Esophagus (tissue), 2 donors: ENCODE results near the gene MED7. TPM values are rescaled to one million over a fixed set of nuclear protein-coding genes. Genes with fewer than 3 reads are reported as not detected.

ENCODE experiments used
- H3K27ac ChIP-seq, 2 donors: one replicate each; pipeline ENCODE4 v1.5.1; 2013; ENCODE audit warnings: low read depth in 2 of 2, mild to moderate bottlenecking in 2 of 2, inconsistent platforms in 1 of 2, low read length in 1 of 2, moderate library complexity in 1 of 2
- H3K27me3 ChIP-seq, 2 donors: one replicate each; pipeline ENCODE4 v1.6.1; 2013; ENCODE audit warnings: low read length in 2 of 2, control low read depth in 1 of 2, mild to moderate bottlenecking in 1 of 2; ENCODE audit not compliant: insufficient read depth in 2 of 2, control insufficient read depth in 1 of 2
- H3K36me3 ChIP-seq, 2 donors: one replicate each; pipeline ENCODE4 v1.6.1; 2013; ENCODE audit warnings: low read length in 1 of 2; ENCODE audit not compliant: control insufficient read depth in 2 of 2, insufficient read depth in 2 of 2
- H3K4me1 ChIP-seq, 2 donors: one replicate each; pipeline ENCODE4 v1.6.1; 2013; ENCODE audit warnings: low read length in 1 of 2; ENCODE audit not compliant: control insufficient read depth in 2 of 2, insufficient read depth in 2 of 2
- H3K4me3 ChIP-seq, 2 donors: one replicate each; pipeline ENCODE4 v1.5.1; 2013; ENCODE audit warnings: low read length in 2 of 2, mild to moderate bottlenecking in 2 of 2, low read depth in 1 of 2, moderate library complexity in 1 of 2
- H3K9me3 ChIP-seq, 2 donors: one replicate each; pipeline ENCODE4 v1.6.1; 2013; ENCODE audit warnings: mild to moderate bottlenecking in 2 of 2, low read depth in 1 of 2, low read length in 1 of 2, moderate library complexity in 1 of 2; ENCODE audit not compliant: control insufficient read depth in 2 of 2, insufficient read depth in 1 of 2
- WGBS, 2 donors: extraction: QIAGEN DNeasy Blood & Tissue Kit; methylation state at CpG; one replicate each; pipeline ENCODE4 v1.1.7; 2013; 5-methylcytosine and 5-hydroxymethylcytosine counted together
- polyA plus RNA-seq, 2 donors: library from polyadenylated mRNA; stranded (reverse); fragments of 200-250 nt; gene quantifications; one replicate each; pipeline ENCODE4 v1.2.3, GENCODE V29; 2013
- donor health status: healthy with polysubstance abuse.
- donor health status: Bipolar disorder and iron deficiency.

MED7 gene
- polyA plus RNA-seq, 2 donors = 7.4 to 8.2 TPM

GRCh38 chr5:157115012-157115411 is 27.7 kb downstream of the MED7 start:
- Histone ChIP-seq H3K27ac (no peak overlapping the region), H3K36me3 (no peaks in the 10 kb centered on the region), H3K9me3 (no peaks in the 10 kb centered on the region), H3K4me1 (no peaks in the 10 kb centered on the region), H3K4me3 (no peak overlapping the region), H3K27me3 (no peaks in the 10 kb centered on the region)

GRCh38 chr5:157113002-157113401 is 29.7 kb downstream of the MED7 start:
- Histone ChIP-seq H3K36me3 (no peaks in the 10 kb centered on the region), H3K9me3 (no peaks in the 10 kb centered on the region), H3K27me3 (no peaks in the 10 kb centered on the region), H3K27ac (no peak overlapping the region), H3K4me1 (no peaks in the 10 kb centered on the region), H3K4me3 (no peak overlapping the region)
- WGBS, 2 donors = 51% methylated on average over 5 of the region's 5 CpGs

- WGBS, 2 donors = 40 to 62% methylated on average over 1 of the region's 1 CpG
Observed at GRCh38 chr5:157109744-157110143, 32.9 kb downstream of the MED7 start.

GRCh38 chr5:157108976-157109375 is 33.7 kb downstream of the MED7 start, which contains the start of gene HAVCR2:
TSS of gene HAVCR2 (minus strand) at chr5:157109044. CDS start at chr5:157108983, 61 bp downstream.
- WGBS, 2 donors = 59 to 62% methylated on average over 4 of the region's 4 CpGs
- no peaks in the 10 kb centered on the region for H3K9me3 ChIP-seq

More at GRCh38 chr5:157109744-157110143, 32.9 kb downstream of the MED7 start:
- H3K4me1 ChIP-seq = no peaks in the 10 kb centered on the region
- no peak overlapping the region for H3K4me3 ChIP-seq
- H3K36me3 ChIP-seq = no peaks in the 10 kb centered on the region
- H3K27me3 ChIP-seq = no peaks in the 10 kb centered on the region
- peak overlapping the region in 1 of 2 donors; percentile 6 for H3K27ac ChIP-seq
- no peaks in the 10 kb centered on the region for H3K9me3 ChIP-seq

GRCh38 chr5:157107508-157107907 is 35.2 kb downstream of the MED7 start:
- 61 to 65% methylated on average over 3 of the region's 3 CpGs for WGBS, 2 donors
- no peak overlapping the region for H3K27ac ChIP-seq
- H3K4me1 ChIP-seq = no peaks in the 10 kb centered on the region
- no peaks in the 10 kb centered on the region for H3K27me3 ChIP-seq
- no peaks in the 10 kb centered on the region for H3K9me3 ChIP-seq
- no peak overlapping the region for H3K4me3 ChIP-seq
- H3K36me3 ChIP-seq = no peaks in the 10 kb centered on the region

More at GRCh38 chr5:157108976-157109375, 33.7 kb downstream of the MED7 start, which contains the start of gene HAVCR2:
- Histone ChIP-seq H3K4me3 (no peak within 1 kb of the TSS), H3K27me3 (no peaks in the 10 kb centered on the region), H3K27ac (peak within 1 kb of the TSS; percentile 17 to 24), H3K36me3 (no peaks in the 10 kb centered on the region), H3K4me1 (no peaks in the 10 kb centered on the region)

- WGBS, 2 donors = 78 to 81% methylated on average over 14 of the region's 14 CpGs
- Histone ChIP-seq H3K4me3 (no peak overlapping the region), H3K4me1 (no peaks in the 10 kb centered on the region), H3K36me3 (no peaks in the 10 kb centered on the region), H3K27ac (no peak overlapping the region), H3K27me3 (no peaks in the 10 kb centered on the region), H3K9me3 (no peaks in the 10 kb centered on the region)
Observed at GRCh38 chr5:157106630-157107461, 35.8 kb downstream of the MED7 start.

- H3K27ac ChIP-seq = no peak overlapping the region
- no peaks in the 10 kb centered on the region for H3K27me3 ChIP-seq
- no peak overlapping the region for H3K4me3 ChIP-seq
- no peaks in the 10 kb centered on the region for H3K4me1 ChIP-seq
- no peaks in the 10 kb centered on the region for H3K36me3 ChIP-seq
- H3K9me3 ChIP-seq = no peaks in the 10 kb centered on the region
- 56 to 69% methylated on average over 2 of the region's 2 CpGs for WGBS, 2 donors
Observed at GRCh38 chr5:157100140-157100679, 42.5 kb downstream of the MED7 start.

GRCh38 chr5:157088342-157088990 is 54.2 kb downstream of the MED7 start:
- Histone ChIP-seq H3K36me3 (no peaks in the 10 kb centered on the region), H3K4me1 (no peaks in the 10 kb centered on the region), H3K4me3 (no peak overlapping the region), H3K9me3 (no peaks in the 10 kb centered on the region), H3K27ac (no peak overlapping the region), H3K27me3 (no peaks in the 10 kb centered on the region)
- 48 to 63% methylated on average over 3 of the region's 3 CpGs for WGBS, 2 donors
